H1 (cell line): ENCODE data around the gene ADRA2B. TPM values are rescaled to one million over a fixed set of nuclear protein-coding genes. Genes with fewer than 3 reads are reported as not detected.

Experiments used
- CTCF ChIA-PET: fragments of 300-600 bp; sonication (Branson Sonifier 250); formaldehyde crosslinking; loops from one replicate; lab custom pipeline; 2021; ENCODE audit not compliant: partially characterized antibody; lab: Charles Lee
- POLR2A ChIA-PET: fragments of 300-600 bp; sonication (Branson Sonifier 250); formaldehyde crosslinking; loops from one replicate; lab custom pipeline; 2021; ENCODE audit warnings: inconsistent platforms; ENCODE audit not compliant: partially characterized antibody; lab: Charles Lee
- DNase-seq, 2 experiments: peaks; one replicate each; pipeline versions ENCODE4 v3.0.0 to v3.0.0-alpha.2; 2010 to 2022; ENCODE audit warnings: low spot score in 2 of 2, low read depth in 1 of 2, mixed read lengths in 1 of 2
- FAIRE-seq: peaks from 2 replicates; lab custom pipeline; 2011; peaks lifted over from hg19 to GRCh38; lab: Jason Lieb, UNC
- H2AFZ ChIP-seq: 2 replicates; pipeline ENCODE4 v1.8.1; 2012; ENCODE audit warnings: low read length, inconsistent platforms
- H2AK5ac ChIP-seq: 2 replicates; pipeline ENCODE4 v1.6.1; 2013; ENCODE audit warnings: low read depth, low read length
- H2BK120ac ChIP-seq: replicated peaks from 2 replicates; pipeline ENCODE3; 2013; ENCODE audit warnings: low read depth, low read length, inconsistent platforms
- H2BK12ac ChIP-seq: 2 replicates; pipeline ENCODE4 v1.6.1; 2013; ENCODE audit warnings: low read depth, low read length
- H2BK15ac ChIP-seq: 2 replicates; pipeline ENCODE4 v1.6.1; 2013; ENCODE audit warnings: low read length
- H2BK20ac ChIP-seq: 2 replicates; pipeline ENCODE4 v1.6.1; 2013; ENCODE audit warnings: low read length
- H2BK5ac ChIP-seq: 2 replicates; pipeline ENCODE4 v1.6.1; 2013; ENCODE audit warnings: low read depth, low read length
- H3K14ac ChIP-seq: 2 replicates; pipeline ENCODE4 v1.6.1; 2013; ENCODE audit warnings: inconsistent platforms; ENCODE audit not compliant: insufficient read length
- H3K18ac ChIP-seq: 2 replicates; pipeline ENCODE4 v1.6.1; 2013; ENCODE audit warnings: low read length; ENCODE audit errors: extremely low read depth
- H3K23ac ChIP-seq: 2 replicates; pipeline ENCODE4 v1.6.1; 2013; ENCODE audit warnings: inconsistent platforms; ENCODE audit not compliant: insufficient read length
- H3K23me2 ChIP-seq: 2 replicates; pipeline ENCODE4 v1.6.1; 2013; ENCODE audit warnings: low read depth, low read length
- H3K27ac ChIP-seq: 2 replicates; pipeline ENCODE4 v1.6.1; 2011; ENCODE audit warnings: low read depth, low read length, inconsistent platforms
- H3K27me3 ChIP-seq, 4 experiments: replicated peaks in 1 of 4; 1 replicate in 1 of 4; 2 replicates in 3 of 4; pipeline versions ENCODE4 v1.6.1 to v1.8.1; 2011 to 2013; ENCODE audit warnings: low read length in 3 of 4, mild to moderate bottlenecking in 3 of 4, inconsistent platforms in 2 of 4, mixed read lengths in 2 of 4, moderate library complexity in 1 of 4; ENCODE audit not compliant: control insufficient read depth in 3 of 4, insufficient read depth in 3 of 4; ENCODE audit errors: extremely low read depth in 1 of 4
- H3K36me3 ChIP-seq, 4 experiments: 2 replicates each; pipeline versions ENCODE4 v1.6.1 to v1.8.1; 2011 to 2013; ENCODE audit warnings: mild to moderate bottlenecking in 4 of 4, low read length in 3 of 4, moderate library complexity in 2 of 4, control low read depth in 1 of 4, inconsistent platforms in 1 of 4; ENCODE audit not compliant: insufficient read depth in 4 of 4, control insufficient read depth in 2 of 4
- H3K4ac ChIP-seq: replicated peaks from 2 replicates; pipeline ENCODE3; 2013; ENCODE audit warnings: low read length, low read depth, mixed read lengths, inconsistent platforms; ENCODE audit not compliant: insufficient read length
- H3K4me1 ChIP-seq, 4 experiments: replicated peaks in 1 of 4; 1 replicate in 1 of 4; 2 replicates in 3 of 4; pipeline versions ENCODE4 v1.6.1 to v1.8.1; 2011 to 2013; ENCODE audit warnings: low read length in 3 of 4, inconsistent platforms in 2 of 4, mixed read lengths in 1 of 4; ENCODE audit not compliant: insufficient read depth in 4 of 4, control insufficient read depth in 3 of 4
- H3K4me2 ChIP-seq, 2 experiments: 2 replicates each; pipeline versions ENCODE4 v1.6.1 to v1.8.1; 2011 to 2013; ENCODE audit warnings: low read depth in 2 of 2, low read length in 2 of 2, control low read depth in 1 of 2, inconsistent platforms in 1 of 2, mild to moderate bottlenecking in 1 of 2; ENCODE audit not compliant: insufficient read depth in 1 of 2
- H3K4me3 ChIP-seq, 4 experiments: fragments of 200-600, 300-600 bp in 1 of 4; sonication (generic), shearing (Covaris generic), sonication (Bioruptor Twin) in 1 of 4; 2 replicates each; pipeline versions ENCODE4 v1.5.1 to v1.8.1; 2011 to 2016; ENCODE audit warnings: low read length in 4 of 4, low read depth in 3 of 4, control low read depth in 2 of 4, inconsistent platforms in 2 of 4, mild to moderate bottlenecking in 2 of 4, mixed read lengths in 1 of 4, moderate library complexity in 1 of 4; ENCODE audit not compliant: insufficient read depth in 2 of 4; ENCODE audit errors: extremely low read depth in 1 of 4
- H3K56ac ChIP-seq: replicated peaks from 2 replicates; pipeline ENCODE3; 2013; ENCODE audit warnings: low read depth, mild to moderate bottlenecking, mixed read lengths, low read length, inconsistent platforms; ENCODE audit not compliant: insufficient read length
- H3K79me1 ChIP-seq: 2 replicates; pipeline ENCODE4 v1.6.1; 2013; ENCODE audit warnings: low read depth, low read length, control low read depth
- H3K79me2 ChIP-seq, 2 experiments: 2 replicates each; pipeline versions ENCODE4 v1.6.1 to v1.8.1; 2012 to 2013; ENCODE audit warnings: low read length in 2 of 2, mild to moderate bottlenecking in 2 of 2, inconsistent platforms in 1 of 2; ENCODE audit not compliant: insufficient read depth in 2 of 2, control insufficient read depth in 1 of 2
- H3K9ac ChIP-seq, 4 experiments: replicated peaks in 1 of 4; 1 replicate in 1 of 4; 2 replicates in 3 of 4; pipeline versions ENCODE4 v1.6.1 to v1.8.1; 2011 to 2013; ENCODE audit warnings: low read depth in 3 of 4, low read length in 3 of 4, control low read depth in 2 of 4, mild to moderate bottlenecking in 2 of 4, moderate library complexity in 2 of 4, inconsistent platforms in 1 of 4; ENCODE audit errors: extremely low read depth in 1 of 4
- H3K9me3 ChIP-seq, 2 experiments: 2 replicates each; pipeline versions ENCODE4 v1.6.1 to v1.8.1; 2012 to 2013; ENCODE audit warnings: mild to moderate bottlenecking in 2 of 2, moderate library complexity in 2 of 2, control low read depth in 1 of 2, inconsistent platforms in 1 of 2, low read depth in 1 of 2, low read length in 1 of 2, mixed read lengths in 1 of 2; ENCODE audit not compliant: insufficient read depth in 2 of 2
- H4K20me1 ChIP-seq, 2 experiments: replicated peaks in 1 of 2; 2 replicates each; pipeline versions ENCODE3 to v1.8.1; 2011 to 2013; ENCODE audit warnings: inconsistent platforms in 2 of 2, low read length in 2 of 2, mild to moderate bottlenecking in 1 of 2; ENCODE audit not compliant: insufficient read depth in 2 of 2, control insufficient read depth in 1 of 2
- H4K5ac ChIP-seq: 2 replicates; pipeline ENCODE4 v1.6.1; 2013; ENCODE audit warnings: low read length, low read depth, mixed read lengths, inconsistent platforms; ENCODE audit not compliant: insufficient read length
- H4K8ac ChIP-seq: 2 replicates; pipeline ENCODE4 v1.8.0; 2013; ENCODE audit warnings: mild to moderate bottlenecking, moderate library complexity, low read length, inconsistent platforms; ENCODE audit not compliant: insufficient read depth; ENCODE audit errors: extremely low read depth
- H4K91ac ChIP-seq: replicated peaks from 2 replicates; pipeline ENCODE3; 2013; ENCODE audit warnings: low read length, mixed read lengths, inconsistent platforms; ENCODE audit not compliant: insufficient read length
- ASH2L ChIP-seq: fragments of 200-600, 300-600 bp; sonication (generic); IDR thresholded peaks from one replicate; pipeline ENCODE4 v1.7.1; 2017; ENCODE audit warnings: low read length
- CTBP2 ChIP-seq: IDR thresholded peaks from 2 replicates; pipeline ENCODE4 v1.7.0; 2011; ENCODE audit warnings: borderline replicate concordance, mild to moderate bottlenecking, moderate library complexity, mixed read lengths, low read length; ENCODE audit not compliant: insufficient read depth, insufficient read length
- HDAC2 ChIP-seq, 2 experiments: fragments of 300-600 bp in 1 of 2; sonication (generic) in 1 of 2; IDR thresholded peaks; 2 replicates each; pipeline ENCODE4 v1.6.1; 2011 to 2012; ENCODE audit warnings: low read depth in 2 of 2, low read length in 2 of 2, mild to moderate bottlenecking in 2 of 2, moderate library complexity in 2 of 2, borderline replicate concordance in 1 of 2, inconsistent platforms in 1 of 2
- PHF8 ChIP-seq: fragments of 200-600 bp; sonication (generic); conservative IDR thresholded peaks from 2 replicates; pipeline ENCODE4 v1.7.1; 2012; ENCODE audit warnings: low read depth, mild to moderate bottlenecking, inconsistent platforms, low read length, moderate library complexity
- POU5F1 ChIP-seq: IDR thresholded peaks from 2 replicates; pipeline ENCODE4 v1.6.1; 2011; ENCODE audit warnings: low read depth, mild to moderate bottlenecking, low read length, moderate library complexity
- RAD21 ChIP-seq, 2 experiments: IDR thresholded peaks in 1 of 2; conservative IDR thresholded peaks in 1 of 2; 2 replicates each; pipeline ENCODE4 v1.6.1; 2011; ENCODE audit warnings: low read depth in 2 of 2, low read length in 2 of 2, improper control_type of control experiment in 1 of 2, inconsistent platforms in 1 of 2, mild to moderate bottlenecking in 1 of 2, moderate library complexity in 1 of 2
- SIRT6 ChIP-seq: IDR thresholded peaks from one replicate; pipeline ENCODE4 v1.7.1; 2012; ENCODE audit warnings: low read length, inconsistent platforms
- SRF ChIP-seq: IDR thresholded peaks from 2 replicates; pipeline ENCODE4 v1.6.1; 2011; ENCODE audit warnings: mild to moderate bottlenecking, low read depth, low read length, moderate library complexity
- TBP ChIP-seq: IDR thresholded peaks from 2 replicates; pipeline ENCODE4 v1.6.1; 2011; ENCODE audit warnings: low read depth, low read length, improper control_type of control experiment
- TCF12 ChIP-seq: IDR thresholded peaks from 2 replicates; pipeline ENCODE4 v1.6.1; 2011; ENCODE audit warnings: low read depth, mild to moderate bottlenecking, low read length
- WGBS, 2 experiments: shearing (Covaris generic) in 1 of 2; methylation state at CpG; one replicate each; pipeline versions ENCODE4 v1.1.6 to v1.1.7; 2013 to 2015; ENCODE audit warnings: low lambda C conversion rate in 2 of 2, mixed read lengths in 2 of 2, inconsistent platforms in 1 of 2, low coverage in 1 of 2, missing lambda C conversion rate in 1 of 2; ENCODE audit not compliant: insufficient replicate concordance in 2 of 2, insufficient coverage in 1 of 2, insufficient read length in 1 of 2; ENCODE audit errors: extremely low coverage in 1 of 2, missing lambda C conversion rate in 1 of 2; 5-methylcytosine and 5-hydroxymethylcytosine counted together
- polyA plus RNA-seq, 7 experiments: library from polyadenylated mRNA; depleted of rRNA in 3 of 7; stranded (reverse) in 5 of 7; unstranded in 2 of 7; fragments of >200 nt in 5 of 7; fragments of 200-250 nt in 2 of 7; gene quantifications; 1 replicate in 5 of 7; 2 replicates in 1 of 7; 4 replicates in 1 of 7; pipeline versions ENCODE4 v1.2.1 to v1.2.3, GENCODE V29; 2011 to 2013; ENCODE audit warnings: missing spikeins in 2 of 7, mixed read lengths in 2 of 7
- total RNA-seq: library from RNA; stranded (reverse); fragmentation: NEBNext Ultra II Directional; extraction: Animal tissue kit (Norgen Biotek cat#: 25700); gene quantifications from 2 replicates; pipeline ENCODE4 v1.2.1, GENCODE V29; 2021
- TF ChIP-seq, protein P1 (sequence below), 3 experiments: IDR thresholded peaks; 1 replicate in 2 of 3; 2 replicates in 1 of 3; pipeline versions ENCODE4 v1.5.1 to v1.6.1; 2011; ENCODE audit warnings: low read length in 3 of 3, mild to moderate bottlenecking in 3 of 3, inconsistent platforms in 2 of 3, low read depth in 1 of 3, moderate library complexity in 1 of 3; ENCODE audit not compliant: insufficient read depth in 1 of 3; ENCODE audit errors: control extremely low read depth in 1 of 3

The ADRA2B gene
- total and polyA plus RNA-seq, 2 of the 8 experiments (the other 6 are each of a cell fraction or from before 2014, with no cell fraction given) = 5.8 to 6.5 TPM

DNA sequence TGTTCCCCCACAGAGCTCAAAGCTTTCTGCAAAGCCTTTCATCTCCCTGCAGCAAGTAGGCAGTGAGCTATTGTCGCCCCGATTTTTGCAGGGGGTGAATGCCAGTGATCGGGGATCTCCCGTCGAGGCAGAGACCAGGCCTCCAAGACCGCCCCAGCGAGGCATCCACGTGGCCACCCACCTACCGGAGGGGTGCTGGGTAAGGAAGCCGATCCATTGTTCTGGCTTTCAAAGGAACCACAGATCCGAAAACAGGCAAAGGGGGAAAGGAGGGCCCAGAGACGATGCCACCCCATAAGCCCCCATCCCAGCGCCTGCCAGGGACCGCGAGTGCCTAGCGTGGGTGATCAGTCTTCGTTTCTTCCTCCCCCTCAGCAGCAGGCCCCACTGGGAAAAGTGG lies 2.4 kb downstream of the ADRA2B start:
- peaks cover 11% of the 10 kb centered on the region; the same call in 1 of the 2 replicates for H3K23me2 ChIP-seq
- H3K4me2 ChIP-seq = peak overlapping the region in 1 of 2 experiments; percentile 4; a peak in 1 of 4 replicates
- no peak overlapping the region for H2BK20ac ChIP-seq
- ChIA-PET POLR2A (no interaction called here), CTCF (interaction anchor here (0.6 to 6.6 kb wide), 14 partner anchors 11 to 92 kb away, joined by 3 to 61 read pairs (median 5); partner anchors contain the start of gene ASTL)
- no peaks in the 10 kb centered on the region for H3K79me1 ChIP-seq
- peaks cover 0 to 5% of the 10 kb centered on the region in 2 experiments; a peak in 1 of 4 replicates for H3K9me3 ChIP-seq
- H2AK5ac ChIP-seq = no peak overlapping the region
- H3K36me3 ChIP-seq = no peaks in the 10 kb centered on the region
- H3K56ac ChIP-seq = no peak overlapping the region
- no peaks in the 10 kb centered on the region for H4K20me1 ChIP-seq
- no peak overlapping the region for H4K5ac ChIP-seq
- WGBS, 2 experiments = 83% methylated on average over 12 of the region's 17 CpGs; no CpG with 5 or more reads in 1 of the 2 experiments
- no peak overlapping the region for H2BK5ac ChIP-seq
- FAIRE-seq (no peak), DNase-seq (no peak)
- H3K14ac ChIP-seq = no peak overlapping the region
- H2BK12ac ChIP-seq = no peak overlapping the region
- no peak overlapping the region for H4K91ac ChIP-seq
- no peak overlapping the region for H4K8ac ChIP-seq
- H3K18ac ChIP-seq = no peak overlapping the region
- peaks cover 0 to 32% (median 24%) of the 10 kb centered on the region in 4 experiments; a peak in 5 of 7 replicates for H3K27me3 ChIP-seq
- H2BK15ac ChIP-seq = no peak overlapping the region
- no peak overlapping the region for H3K4ac ChIP-seq
- H3K79me2 ChIP-seq = no peaks in the 10 kb centered on the region
- H3K23ac ChIP-seq = no peak overlapping the region
- no peak overlapping the region for H3K27ac ChIP-seq
- H3K9ac ChIP-seq = no peak overlapping the region
- H2AFZ ChIP-seq = no peak overlapping the region
- H2BK120ac ChIP-seq = no peak overlapping the region
- H3K4me1 ChIP-seq = peaks cover 0 to 22% (median 17%) of the 10 kb centered on the region in 4 experiments; a peak in 6 of 7 replicates
- H3K4me3 ChIP-seq = no peak overlapping the region
- TF ChIP-seq PHF8 (no peak), RAD21 (IDR thresholded peaks at IDR 0.05 in 1 of 2, conservative IDR thresholded peaks at IDR 0.05 in 1 of 2; ENCODE audit: low read depth in 2 of 2, low read length in 2 of 2) (no peak), TCF12 (no peak), POU5F1 (no peak), HDAC2 (IDR thresholded peaks at IDR 0.05; ENCODE audit: borderline replicate concordance in 1 of 2, low read depth in 2 of 2, low read length in 2 of 2) (no peak), ASH2L (no peak), SRF (no peak), TBP (no peak), SIRT6 (no peak), CTBP2 (no peak)
- TF ChIP-seq, protein P1, sequence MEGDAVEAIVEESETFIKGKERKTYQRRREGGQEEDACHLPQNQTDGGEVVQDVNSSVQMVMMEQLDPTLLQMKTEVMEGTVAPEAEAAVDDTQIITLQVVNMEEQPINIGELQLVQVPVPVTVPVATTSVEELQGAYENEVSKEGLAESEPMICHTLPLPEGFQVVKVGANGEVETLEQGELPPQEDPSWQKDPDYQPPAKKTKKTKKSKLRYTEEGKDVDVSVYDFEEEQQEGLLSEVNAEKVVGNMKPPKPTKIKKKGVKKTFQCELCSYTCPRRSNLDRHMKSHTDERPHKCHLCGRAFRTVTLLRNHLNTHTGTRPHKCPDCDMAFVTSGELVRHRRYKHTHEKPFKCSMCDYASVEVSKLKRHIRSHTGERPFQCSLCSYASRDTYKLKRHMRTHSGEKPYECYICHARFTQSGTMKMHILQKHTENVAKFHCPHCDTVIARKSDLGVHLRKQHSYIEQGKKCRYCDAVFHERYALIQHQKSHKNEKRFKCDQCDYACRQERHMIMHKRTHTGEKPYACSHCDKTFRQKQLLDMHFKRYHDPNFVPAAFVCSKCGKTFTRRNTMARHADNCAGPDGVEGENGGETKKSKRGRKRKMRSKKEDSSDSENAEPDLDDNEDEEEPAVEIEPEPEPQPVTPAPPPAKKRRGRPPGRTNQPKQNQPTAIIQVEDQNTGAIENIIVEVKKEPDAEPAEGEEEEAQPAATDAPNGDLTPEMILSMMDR (IDR thresholded peaks at IDR 0.05; ENCODE audit: control extremely low read depth in 1 of 3, insufficient read depth in 1 of 3, low read depth in 1 of 3, low read length in 3 of 3) = no peak
